Subcutaneous adipose tissue (tissue), 4 donors: ENCODE measurements around the gene PIM3. TPM values are rescaled to one million over a fixed set of nuclear protein-coding genes. Genes with fewer than 3 reads are reported as not detected.

Experiments
- total RNA-seq, 4 donors: library from RNA; depleted of rRNA; stranded (reverse); fragments of >200 nt; gene quantifications; one replicate each; pipeline ENCODE4 v1.1.0, GENCODE V29; 2016
- TF ChIP-seq, protein P1 (sequence below): fragments of 450-650 bp; IDR thresholded peaks from one replicate; pipeline ENCODE4 v1.5.1; 2016; ENCODE audit warnings: low read depth, mild to moderate bottlenecking, control low read depth, antibody characterized with exemption, moderate library complexity

The PIM3 gene
- total RNA-seq, 4 donors from 2014 or later = 25.8 to 174 (median 59.0) TPM

DNA sequence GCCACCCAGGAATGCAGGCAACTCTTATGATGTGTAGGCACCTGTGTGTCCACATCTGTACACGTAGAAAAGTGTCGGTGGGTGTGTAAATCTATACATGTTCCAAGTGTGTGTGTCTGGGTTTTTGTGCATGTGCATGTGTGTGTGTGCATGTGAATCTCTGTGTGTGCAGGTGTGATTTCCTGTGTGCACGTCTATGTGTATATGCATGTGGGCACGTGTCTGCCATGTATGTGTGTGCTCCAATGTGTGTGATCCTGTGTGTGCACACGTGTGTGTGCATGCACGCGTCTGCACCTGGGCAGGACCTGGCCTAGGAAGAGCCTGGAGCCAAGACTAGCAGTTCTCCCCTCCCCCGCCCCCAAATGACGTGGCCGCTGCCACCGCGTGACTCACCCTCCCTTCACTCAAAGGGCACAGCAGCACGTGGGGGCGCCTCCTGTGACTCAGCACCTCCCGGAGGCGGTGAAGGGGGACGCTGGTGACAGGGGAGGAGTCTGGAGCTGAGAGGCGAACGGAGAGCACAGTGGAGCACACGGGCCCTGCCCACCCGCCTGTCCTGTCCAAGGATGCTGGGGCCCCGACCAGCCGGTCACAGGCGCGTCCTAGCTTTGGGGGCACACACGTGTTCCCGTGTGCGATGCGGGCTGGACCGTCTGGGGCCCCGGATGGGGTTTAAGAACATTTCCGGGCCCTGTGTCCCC, 10.1 kb downstream of the PIM3 start:
- TF ChIP-seq, protein P1, sequence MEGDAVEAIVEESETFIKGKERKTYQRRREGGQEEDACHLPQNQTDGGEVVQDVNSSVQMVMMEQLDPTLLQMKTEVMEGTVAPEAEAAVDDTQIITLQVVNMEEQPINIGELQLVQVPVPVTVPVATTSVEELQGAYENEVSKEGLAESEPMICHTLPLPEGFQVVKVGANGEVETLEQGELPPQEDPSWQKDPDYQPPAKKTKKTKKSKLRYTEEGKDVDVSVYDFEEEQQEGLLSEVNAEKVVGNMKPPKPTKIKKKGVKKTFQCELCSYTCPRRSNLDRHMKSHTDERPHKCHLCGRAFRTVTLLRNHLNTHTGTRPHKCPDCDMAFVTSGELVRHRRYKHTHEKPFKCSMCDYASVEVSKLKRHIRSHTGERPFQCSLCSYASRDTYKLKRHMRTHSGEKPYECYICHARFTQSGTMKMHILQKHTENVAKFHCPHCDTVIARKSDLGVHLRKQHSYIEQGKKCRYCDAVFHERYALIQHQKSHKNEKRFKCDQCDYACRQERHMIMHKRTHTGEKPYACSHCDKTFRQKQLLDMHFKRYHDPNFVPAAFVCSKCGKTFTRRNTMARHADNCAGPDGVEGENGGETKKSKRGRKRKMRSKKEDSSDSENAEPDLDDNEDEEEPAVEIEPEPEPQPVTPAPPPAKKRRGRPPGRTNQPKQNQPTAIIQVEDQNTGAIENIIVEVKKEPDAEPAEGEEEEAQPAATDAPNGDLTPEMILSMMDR = no peak

DNA sequence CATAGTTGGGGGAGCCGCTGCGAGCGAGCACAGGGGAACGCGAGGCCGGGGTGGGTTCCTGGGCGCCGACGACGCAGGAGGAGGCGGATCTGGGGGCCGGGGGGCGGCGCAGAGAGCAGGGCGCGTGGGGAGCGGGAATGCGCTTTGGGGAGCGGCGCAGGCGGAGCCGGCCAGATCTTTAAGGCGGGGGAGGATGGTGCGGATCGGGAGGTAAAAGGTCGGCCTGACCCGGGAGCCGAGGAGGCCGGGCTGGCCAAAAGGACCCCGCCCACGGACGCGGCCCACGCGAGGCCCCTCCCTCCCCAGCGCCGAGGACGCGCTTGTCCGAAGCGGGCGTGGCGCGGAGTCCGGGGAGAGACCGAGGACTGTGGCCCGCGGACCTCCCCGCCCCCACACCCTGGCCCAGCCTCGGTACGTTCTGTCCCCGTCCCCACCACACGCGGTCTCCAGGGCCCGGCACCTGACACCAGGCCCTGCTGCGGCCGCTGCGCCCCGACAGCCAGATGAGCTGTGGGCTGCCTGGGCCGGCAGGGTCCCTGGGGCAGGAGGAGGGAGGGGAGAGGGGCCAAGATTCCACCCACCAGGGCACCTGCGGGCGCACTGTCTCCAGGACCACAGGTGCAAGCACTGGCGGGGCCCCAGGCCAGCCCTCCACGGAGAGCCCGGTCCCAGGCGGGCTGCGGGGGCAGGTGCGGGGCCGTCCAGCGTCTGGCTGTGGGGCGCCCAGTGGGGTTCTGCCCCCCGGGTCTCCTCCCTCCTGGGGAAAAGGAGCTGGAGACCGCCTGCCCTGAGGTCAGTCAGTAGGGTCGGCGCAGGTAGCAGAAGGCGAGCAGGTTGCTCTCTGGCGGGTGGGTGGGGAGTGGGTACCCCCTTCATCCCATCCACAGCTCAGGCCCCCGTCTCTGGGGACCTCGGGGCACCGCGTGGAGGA, 10.9 kb downstream of the PIM3 start:
- TF ChIP-seq, protein P1 = no peak

DNA sequence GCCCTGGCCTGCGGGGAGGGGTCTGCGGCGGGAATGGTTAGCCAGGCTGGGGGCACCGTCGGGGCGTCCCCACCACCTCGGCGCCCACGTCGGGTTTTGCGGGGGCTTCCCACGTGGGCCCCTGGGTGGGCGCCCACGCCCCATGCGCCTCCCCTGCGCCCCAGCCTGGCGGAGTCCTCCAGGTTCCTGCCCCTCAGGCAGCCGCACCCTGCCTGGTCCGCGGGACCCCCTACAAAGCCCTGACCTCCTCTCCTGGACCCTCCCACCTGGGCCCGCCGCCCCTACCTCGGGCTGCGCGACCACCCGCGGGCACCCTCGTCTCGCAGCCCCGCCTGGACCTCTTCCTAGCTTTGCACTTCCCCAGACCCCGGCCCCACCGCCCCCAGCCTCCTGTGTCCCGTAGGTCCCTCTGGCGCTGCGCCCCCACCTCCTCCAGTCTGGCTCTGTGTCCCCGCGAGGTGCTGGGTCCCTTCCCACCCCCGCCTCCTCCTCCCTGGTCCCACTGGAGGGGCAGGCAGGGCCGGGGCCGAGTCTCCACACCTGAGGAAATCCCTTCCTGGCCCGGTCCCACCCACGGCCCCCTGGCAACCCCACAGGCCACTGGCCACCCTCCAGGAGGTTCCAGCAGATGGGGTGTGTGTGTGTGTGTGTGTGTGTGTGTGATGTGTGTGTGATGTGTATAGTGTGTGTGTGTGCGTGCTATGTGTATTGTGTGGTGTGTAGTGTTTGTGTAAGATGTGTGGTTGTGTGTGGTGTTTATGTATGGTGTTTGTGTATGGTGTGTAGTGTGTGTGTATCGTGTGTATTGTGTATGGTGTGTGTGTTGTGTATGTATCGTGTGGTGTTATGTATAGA, 11.8 kb downstream of the PIM3 start:
- TF ChIP-seq, protein P1 = no peak

DNA sequence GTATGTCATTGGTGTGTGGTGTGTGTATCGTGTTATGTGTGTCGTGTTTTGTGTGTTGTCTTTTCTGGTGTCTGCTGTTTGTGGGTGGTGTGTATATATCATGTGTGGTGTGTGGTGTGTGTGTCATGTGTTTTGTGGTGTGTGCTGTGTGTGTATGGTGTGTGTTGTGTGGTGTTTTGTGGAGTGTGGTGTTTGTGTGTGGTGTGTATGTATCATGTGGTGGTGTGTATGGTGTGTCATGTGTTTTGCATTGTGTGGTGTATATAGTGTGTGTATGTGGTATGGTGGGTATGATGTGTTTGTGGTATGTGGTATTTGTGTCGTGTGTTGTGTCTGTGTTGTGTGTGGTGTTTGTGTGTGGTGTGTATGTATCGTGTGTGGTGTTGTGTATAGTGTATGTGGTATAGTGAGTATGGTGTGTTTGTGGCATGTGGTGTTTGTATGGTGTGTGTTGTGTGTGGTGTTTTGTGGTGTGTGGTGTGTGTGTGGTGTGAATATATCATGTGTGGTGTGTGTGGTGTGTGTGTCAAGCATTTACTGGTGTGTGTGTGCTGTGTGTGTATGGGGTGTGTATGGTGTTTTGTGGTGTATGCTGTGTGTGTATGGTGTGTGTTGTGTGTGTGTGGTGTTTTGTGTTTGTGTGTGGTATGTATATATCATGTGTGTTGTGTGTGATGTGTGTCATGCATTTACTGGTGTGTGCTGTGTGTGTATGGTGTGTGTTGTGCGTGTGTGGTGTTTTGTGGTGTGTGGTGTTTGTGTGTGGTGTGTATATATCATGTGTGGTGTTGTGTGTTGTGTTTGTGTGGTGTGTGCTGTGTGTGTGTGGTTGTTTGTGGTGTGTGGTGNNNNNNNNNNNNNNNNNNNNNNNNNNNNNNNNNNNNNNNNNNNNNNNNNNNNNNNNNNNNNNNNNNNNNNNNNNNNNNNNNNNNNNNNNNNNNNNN, 12.7 kb downstream of the PIM3 start:
- TF ChIP-seq, protein P1 = no peak

DNA sequence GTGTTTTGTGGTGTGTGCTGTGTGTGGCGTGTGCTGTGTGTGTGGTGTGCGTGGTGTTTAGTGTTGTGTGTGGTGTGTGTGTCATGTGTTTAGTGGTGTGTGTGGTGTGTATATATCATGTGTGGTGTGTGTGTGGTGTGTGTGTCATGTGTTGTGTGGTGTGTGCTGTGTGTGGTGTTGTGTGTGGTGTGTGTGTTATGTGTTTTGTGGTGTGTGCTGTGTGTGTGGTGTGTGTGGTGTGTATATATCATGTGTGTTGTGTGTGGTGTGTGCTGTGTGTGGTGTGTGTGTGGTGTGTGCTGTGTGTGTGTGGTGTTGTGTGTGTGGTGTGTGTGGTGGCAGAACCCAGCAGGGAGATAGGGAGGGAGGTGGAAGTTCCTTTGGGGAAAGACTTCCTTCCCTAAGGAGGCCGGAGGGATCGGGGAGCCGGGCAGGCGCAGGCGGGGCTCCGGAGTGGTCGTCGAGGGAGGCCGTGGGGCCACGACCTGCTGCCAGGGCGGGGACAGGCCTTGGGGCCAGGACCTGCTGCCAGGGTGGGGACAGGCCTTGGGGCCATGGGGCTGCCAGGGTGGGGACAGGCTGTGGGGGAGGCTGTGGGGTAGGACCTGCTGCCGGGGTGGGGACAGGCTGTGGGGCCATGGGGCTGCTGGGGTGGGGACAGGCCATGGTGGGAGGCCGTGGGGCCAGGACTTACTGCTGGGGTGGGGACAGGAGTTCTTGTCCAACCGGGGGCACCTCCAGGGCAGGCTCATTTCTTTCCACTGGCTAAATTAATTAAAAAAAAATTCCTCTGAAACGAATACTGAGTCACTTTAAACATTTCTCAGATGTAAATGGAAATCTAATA, 15.2 kb downstream of the PIM3 start:
- TF ChIP-seq, protein P1 = no peak
